H1 (cell line): Measurements from ENCODE around the gene NRM.

Experiments
- GABPA ChIP-seq: IDR thresholded peaks from 2 replicates; pipeline ENCODE4 v1.6.1; 2011; ENCODE audit warnings: mild to moderate bottlenecking, low read length, moderate library complexity, borderline replicate concordance; ENCODE audit not compliant: insufficient read depth
- HDAC2 ChIP-seq, 2 experiments: fragments of 300-600 bp in 1 of 2; sonication (generic) in 1 of 2; IDR thresholded peaks; 2 replicates each; pipeline ENCODE4 v1.6.1; 2011 to 2012; ENCODE audit warnings: low read depth in 2 of 2, low read length in 2 of 2, mild to moderate bottlenecking in 2 of 2, moderate library complexity in 2 of 2, borderline replicate concordance in 1 of 2, inconsistent platforms in 1 of 2
- JUN ChIP-seq: IDR thresholded peaks from 2 replicates; pipeline ENCODE4 v1.6.1; 2011; ENCODE audit warnings: low read depth, mild to moderate bottlenecking, improper control_type of control experiment, low read length
- KDM5A ChIP-seq: fragments of 200-600 bp; IDR thresholded peaks from 2 replicates; pipeline ENCODE4 v1.7.1; 2012; ENCODE audit warnings: mild to moderate bottlenecking, low read length, inconsistent platforms, mixed read lengths
- SP4 ChIP-seq: IDR thresholded peaks from 2 replicates; pipeline ENCODE4 v1.6.1; 2012; ENCODE audit warnings: low read length, inconsistent platforms
- TF ChIP-seq, protein P1 (sequence below), 3 experiments: IDR thresholded peaks; 1 replicate in 2 of 3; 2 replicates in 1 of 3; pipeline versions ENCODE4 v1.5.1 to v1.6.1; 2011; ENCODE audit warnings: low read length in 3 of 3, mild to moderate bottlenecking in 3 of 3, inconsistent platforms in 2 of 3, low read depth in 1 of 3, moderate library complexity in 1 of 3; ENCODE audit not compliant: insufficient read depth in 1 of 3; ENCODE audit errors: control extremely low read depth in 1 of 3
- TF ChIP-seq, protein P2 (sequence below): IDR thresholded peaks from 2 replicates; pipeline ENCODE4 v1.6.1; 2012; ENCODE audit warnings: inconsistent platforms
- TF ChIP-seq, protein P3 (sequence below): IDR thresholded peaks from 2 replicates; pipeline ENCODE4 v1.6.1; 2011; ENCODE audit warnings: low read depth, mild to moderate bottlenecking, low read length; ENCODE audit not compliant: insufficient read depth

DNA sequence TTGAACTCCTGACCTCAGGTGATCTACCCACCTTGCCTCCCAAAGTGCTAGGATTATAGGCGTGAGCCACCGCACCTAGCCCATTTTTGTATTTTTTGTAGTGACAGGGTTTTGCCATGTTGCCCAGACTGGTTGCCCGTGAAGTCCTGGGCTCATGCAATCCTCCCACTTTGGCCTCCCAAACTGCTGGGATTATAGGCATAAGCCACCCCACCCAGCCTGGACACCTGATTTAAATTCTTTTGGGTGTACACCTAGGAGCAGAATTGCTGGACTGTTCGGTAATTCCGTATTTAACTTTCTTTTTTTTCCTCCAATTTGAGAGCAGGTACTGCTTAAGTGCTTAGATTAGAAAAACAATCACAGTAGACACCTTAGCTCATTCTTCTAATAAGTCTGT is 5.6 kb upstream of the NRM start:
- TF ChIP-seq SP4 (no peak), JUN (no peak), HDAC2 (IDR thresholded peaks at IDR 0.05; ENCODE audit: borderline replicate concordance in 1 of 2, low read depth in 2 of 2, low read length in 2 of 2) (no peak), GABPA (no peak), KDM5A (no peak)
- TF ChIP-seq, protein P1, sequence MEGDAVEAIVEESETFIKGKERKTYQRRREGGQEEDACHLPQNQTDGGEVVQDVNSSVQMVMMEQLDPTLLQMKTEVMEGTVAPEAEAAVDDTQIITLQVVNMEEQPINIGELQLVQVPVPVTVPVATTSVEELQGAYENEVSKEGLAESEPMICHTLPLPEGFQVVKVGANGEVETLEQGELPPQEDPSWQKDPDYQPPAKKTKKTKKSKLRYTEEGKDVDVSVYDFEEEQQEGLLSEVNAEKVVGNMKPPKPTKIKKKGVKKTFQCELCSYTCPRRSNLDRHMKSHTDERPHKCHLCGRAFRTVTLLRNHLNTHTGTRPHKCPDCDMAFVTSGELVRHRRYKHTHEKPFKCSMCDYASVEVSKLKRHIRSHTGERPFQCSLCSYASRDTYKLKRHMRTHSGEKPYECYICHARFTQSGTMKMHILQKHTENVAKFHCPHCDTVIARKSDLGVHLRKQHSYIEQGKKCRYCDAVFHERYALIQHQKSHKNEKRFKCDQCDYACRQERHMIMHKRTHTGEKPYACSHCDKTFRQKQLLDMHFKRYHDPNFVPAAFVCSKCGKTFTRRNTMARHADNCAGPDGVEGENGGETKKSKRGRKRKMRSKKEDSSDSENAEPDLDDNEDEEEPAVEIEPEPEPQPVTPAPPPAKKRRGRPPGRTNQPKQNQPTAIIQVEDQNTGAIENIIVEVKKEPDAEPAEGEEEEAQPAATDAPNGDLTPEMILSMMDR (IDR thresholded peaks at IDR 0.05; ENCODE audit: control extremely low read depth in 1 of 3, insufficient read depth in 1 of 3, low read depth in 1 of 3, low read length in 3 of 3) = no peak
- TF ChIP-seq, protein P2, sequence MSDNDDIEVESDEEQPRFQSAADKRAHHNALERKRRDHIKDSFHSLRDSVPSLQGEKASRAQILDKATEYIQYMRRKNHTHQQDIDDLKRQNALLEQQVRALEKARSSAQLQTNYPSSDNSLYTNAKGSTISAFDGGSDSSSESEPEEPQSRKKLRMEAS = no peak
- TF ChIP-seq, protein P3, sequence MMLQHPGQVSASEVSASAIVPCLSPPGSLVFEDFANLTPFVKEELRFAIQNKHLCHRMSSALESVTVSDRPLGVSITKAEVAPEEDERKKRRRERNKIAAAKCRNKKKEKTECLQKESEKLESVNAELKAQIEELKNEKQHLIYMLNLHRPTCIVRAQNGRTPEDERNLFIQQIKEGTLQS = no peak
